ENCODE measurements around the gene NLGN4X.

NLGN4X gene

GRCh38 chrX:6149060-6149872 is 79.4 kb downstream of the NLGN4X start:
- no peak for DNase-seq

GRCh38 chrX:6134255-6134654 is 94.4 kb downstream of the NLGN4X start:
- DNase-seq, result no peak

- no peak for DNase-seq
These were observed 95.7 kb downstream of the NLGN4X start for GRCh38 chrX:6132970-6133369.

- no peak for DNase-seq
These were observed 97.4 kb downstream of the NLGN4X start for GRCh38 chrX:6131287-6131686.

GRCh38 chrX:6129195-6129594 is 99.5 kb downstream of the NLGN4X start:
- DNase-seq, result no peak

GRCh38 chrX:6120329-6120728 is 108.3 kb downstream of the NLGN4X start:
- DNase-seq, result no peak

GRCh38 chrX:6095469-6095868 is 133.2 kb downstream of the NLGN4X start:
- no peak for DNase-seq

GRCh38 chrX:6074532-6074931 is 154.1 kb downstream of the NLGN4X start:
- DNase-seq, result no peak

- DNase-seq, result no peak
These were observed 156.9 kb downstream of the NLGN4X start for GRCh38 chrX:6071731-6072130.

GRCh38 chrX:6067600-6067999 is 161.1 kb downstream of the NLGN4X start:
- no peak for DNase-seq

- DNase-seq, result no peak
These were observed 175.5 kb downstream of the NLGN4X start for GRCh38 chrX:6053141-6053540.

GRCh38 chrX:6052111-6052745 is 176.4 kb downstream of the NLGN4X start:
- no peak for DNase-seq

GRCh38 chrX:6049132-6049531 is 179.5 kb downstream of the NLGN4X start:
- DNase-seq, result no peak

- DNase-seq, result no peak
These were observed 187.0 kb downstream of the NLGN4X start for GRCh38 chrX:6041630-6042029.

- DNase-seq, result no peak
These were observed 199.7 kb downstream of the NLGN4X start for GRCh38 chrX:6029014-6029413.

GRCh38 chrX:6026980-6027379 is 201.7 kb downstream of the NLGN4X start:
- no peak for DNase-seq

GRCh38 chrX:6026429-6026828 is 202.2 kb downstream of the NLGN4X start:
- DNase-seq, result no peak

- DNase-seq, result no peak
These were observed 204.5 kb downstream of the NLGN4X start for GRCh38 chrX:6024204-6024603.

GRCh38 chrX:6021316-6022091 is 207.2 kb downstream of the NLGN4X start:
- DNase-seq, result no peak

- DNase-seq, result no peak
These were observed 209.6 kb downstream of the NLGN4X start for GRCh38 chrX:6019076-6019475.

- DNase-seq, result no peak
These were observed 213.2 kb downstream of the NLGN4X start for GRCh38 chrX:6015423-6015822.

- no peak for DNase-seq
These were observed 216.3 kb downstream of the NLGN4X start for GRCh38 chrX:6012357-6012756.

GRCh38 chrX:6005856-6006255 is 222.8 kb downstream of the NLGN4X start:
- no peak for DNase-seq

- DNase-seq, result no peak
These were observed 224.1 kb downstream of the NLGN4X start for GRCh38 chrX:6004529-6004928.

All from cortex of kidney (tissue), 1 donor.